Right lobe of liver (tissue), 4 donors: Measurements from ENCODE around the gene KCNH1.

Source experiments
- CTCF ChIP-seq, 4 donors: fragments of 200-600 bp in 3 of 4; fragments of 450-650 bp in 1 of 4; IDR thresholded peaks; one replicate each; pipeline versions ENCODE4 v1.5.1 to v1.8.0; 2016 to 2022; ENCODE audit warnings: antibody characterized with exemption in 4 of 4, mild to moderate bottlenecking in 2 of 4
- POLR2A ChIP-seq: fragments of 450-650 bp; IDR thresholded peaks from one replicate; pipeline ENCODE4 v1.6.1; 2017; ENCODE audit warnings: antibody characterized with exemption, mild to moderate bottlenecking
- donor health status: DM: no; HTN: no; CAD: no.
- donor health status: DM: no; HTN: no; CAD: no.
- donor health status: DM: no; HTN: yes; CAD: no.

- TF ChIP-seq CTCF (IDR thresholded peaks at IDR 0.05) (no peak), POLR2A (no peak)
These were observed 116.8 kb downstream of the KCNH1 start for GRCh38 chr1:211017075-211017718.
